WTC11 (cell line): ENCODE results near the gene OIT3. TPM values are rescaled to one million over a fixed set of nuclear protein-coding genes. Genes with fewer than 3 reads are reported as not detected.

Experiments
- ATAC-seq: fragments of 200-7000 bp; cut with Tn5 transposase; 2 replicates; pipeline ENCODE4 v1.10.0; 2021; ENCODE audit warnings: mild to moderate bottlenecking, moderate library complexity
- CTCF ChIA-PET: fragments of 300-600 bp; sonication (Branson Sonifier 250); formaldehyde crosslinking; loops from one replicate; lab custom pipeline; 2021; ENCODE audit warnings: antibody characterized with exemption; lab: Charles Lee
- POLR2A ChIA-PET: fragments of 350-600 bp; sonication (Branson Sonifier 250); formaldehyde crosslinking; loops from one replicate; lab custom pipeline; 2021; ENCODE audit warnings: antibody characterized with exemption; lab: Charles Lee
- DNase-seq: peaks from one replicate; pipeline ENCODE4 v3.0.0; 2021; ENCODE audit warnings: low spot score
- H3K27ac Mint-ChIP-seq: 2 replicates; pipeline ENCODE4 v1.8.0; 2021; ENCODE audit warnings: mixed read lengths
- H3K27me3 Mint-ChIP-seq: 2 replicates; pipeline ENCODE4 v1.8.0; 2021; ENCODE audit warnings: low read depth, mild to moderate bottlenecking, moderate library complexity, mixed read lengths
- H3K36me3 Mint-ChIP-seq: 2 replicates; pipeline ENCODE4 v1.8.0; 2021; ENCODE audit warnings: mixed read lengths
- H3K4me1 Mint-ChIP-seq: 2 replicates; pipeline ENCODE4 v1.8.0; 2022; ENCODE audit warnings: mixed read lengths
- H3K4me3 Mint-ChIP-seq: 2 replicates; pipeline ENCODE4 v1.8.0; 2021; ENCODE audit warnings: mild to moderate bottlenecking, moderate library complexity, mixed read lengths
- H3K9me3 Mint-ChIP-seq: 2 replicates; pipeline ENCODE4 v1.8.0; 2021; ENCODE audit warnings: mixed read lengths
- AR ChIP-seq: fragments of 250-450 bp; sonication (Bioruptor Pico); IDR thresholded peaks from 2 replicates; pipeline ENCODE4 v1.9.0; 2021; ENCODE audit warnings: mild to moderate bottlenecking
- ATF3 ChIP-seq: sonication (generic); formaldehyde crosslinking; conservative IDR thresholded peaks from 2 replicates; pipeline ENCODE4 v1.8.1; 2022; ENCODE audit warnings: mild to moderate bottlenecking, missing genetic modification reagents
- E2F4 ChIP-seq: sonication (generic); formaldehyde crosslinking; IDR thresholded peaks from 2 replicates; pipeline ENCODE4 v1.8.1; 2022; ENCODE audit warnings: low read depth, mild to moderate bottlenecking, moderate library complexity, missing genetic modification reagents, borderline replicate concordance
- FOXP1 ChIP-seq: sonication (generic); formaldehyde crosslinking; IDR thresholded peaks from 2 replicates; pipeline ENCODE4 v1.8.0; 2022; ENCODE audit warnings: missing genetic modification reagents, mild to moderate bottlenecking, moderate library complexity, borderline replicate concordance
- FOXP4 ChIP-seq: sonication (generic); formaldehyde crosslinking; IDR thresholded peaks from 2 replicates; pipeline ENCODE4 v1.8.0; 2022; ENCODE audit warnings: mild to moderate bottlenecking, missing genetic modification reagents
- GABPB1 ChIP-seq: sonication (generic); formaldehyde crosslinking; IDR thresholded peaks from 2 replicates; pipeline ENCODE4 v1.8.1; 2023; ENCODE audit warnings: mild to moderate bottlenecking, missing genetic modification reagents
- GRHL2 ChIP-seq: fragments of 250-450 bp; sonication (Bioruptor Pico); IDR thresholded peaks from 2 replicates; pipeline ENCODE4 v1.8.0; 2022; ENCODE audit warnings: mild to moderate bottlenecking, moderate library complexity; ENCODE audit not compliant: insufficient replicate concordance, severe bottlenecking
- KAT7 ChIP-seq: sonication (generic); formaldehyde crosslinking; IDR thresholded peaks from 2 replicates; pipeline ENCODE4 v1.8.1; 2023; ENCODE audit warnings: missing genetic modification reagents, mild to moderate bottlenecking, borderline replicate concordance
- MAX ChIP-seq: sonication (generic); formaldehyde crosslinking; IDR thresholded peaks from 2 replicates; pipeline ENCODE4 v1.8.0; 2022; ENCODE audit warnings: mild to moderate bottlenecking, missing genetic modification reagents
- MLX ChIP-seq: sonication (generic); formaldehyde crosslinking; IDR thresholded peaks from 2 replicates; pipeline ENCODE4 v1.8.1; 2023; ENCODE audit warnings: mild to moderate bottlenecking, missing genetic modification reagents, moderate library complexity
- NFE2L1 ChIP-seq: sonication (generic); formaldehyde crosslinking; IDR thresholded peaks from 2 replicates; pipeline ENCODE4 v1.8.1; 2023; ENCODE audit warnings: missing genetic modification reagents
- NR1H2 ChIP-seq: sonication (generic); formaldehyde crosslinking; IDR thresholded peaks from 2 replicates; pipeline ENCODE4 v1.9.0; 2021; ENCODE audit warnings: mild to moderate bottlenecking, moderate library complexity, missing genetic modification reagents
- PRRX2 ChIP-seq: fragments of 250-450 bp; sonication (Bioruptor Pico); IDR thresholded peaks from 2 replicates; pipeline ENCODE4 v1.8.0; 2021; ENCODE audit warnings: mild to moderate bottlenecking
- RELA ChIP-seq: sonication (generic); formaldehyde crosslinking; IDR thresholded peaks from 2 replicates; pipeline ENCODE4 v1.8.1; 2022; ENCODE audit warnings: missing genetic modification reagents, mild to moderate bottlenecking, borderline replicate concordance
- SOX15 ChIP-seq: fragments of 250-450 bp; sonication (Bioruptor Pico); IDR thresholded peaks from 2 replicates; pipeline ENCODE4 v1.9.0; 2021; ENCODE audit warnings: mild to moderate bottlenecking
- STAT6 ChIP-seq: sonication (generic); formaldehyde crosslinking; conservative IDR thresholded peaks from 2 replicates; pipeline ENCODE4 v1.8.1; 2023; ENCODE audit warnings: mild to moderate bottlenecking, low read depth, missing genetic modification reagents, moderate library complexity
- TCF7 ChIP-seq: sonication (generic); formaldehyde crosslinking; IDR thresholded peaks from 2 replicates; pipeline ENCODE4 v1.8.0; 2022; ENCODE audit warnings: mild to moderate bottlenecking, low read depth, missing genetic modification reagents, moderate library complexity
- ZNF121 ChIP-seq: sonication (generic); formaldehyde crosslinking; IDR thresholded peaks from 2 replicates; pipeline ENCODE4 v1.8.0; 2023; ENCODE audit warnings: missing genetic modification reagents
- ZNF281 ChIP-seq: sonication (generic); formaldehyde crosslinking; IDR thresholded peaks from 2 replicates; pipeline ENCODE4 v1.8.0; 2023; ENCODE audit warnings: mild to moderate bottlenecking, missing genetic modification reagents
- total RNA-seq: library from RNA; stranded (reverse); gene quantifications from 3 replicates; pipeline ENCODE4 v1.2.3, GENCODE V29; 2021

OIT3 gene
- total RNA-seq, 1 experiment from 2014 or later, result not detected

- TF ChIP-seq STAT6 (CRISPR knock-in tag), result no peak
- TF ChIP-seq MAX (CRISPR knock-in tag), result peak; percentile 27; the same call in 1 of the 2 replicates
These were observed 6.5 kb upstream of the OIT3 start (continued) for GRCh38 chr10:72887043-72887442.

- Mint-ChIP-seq H3K36me3 (peaks cover 33% of the 10 kb centered on the region), H3K27me3 (no peaks in the 10 kb centered on the region), H3K4me1 (peaks cover 39% of the 10 kb centered on the region), H3K4me3 (no peak overlapping the region)
- CTCF ChIA-PET, result no interaction called here
- ATAC-seq, result no peak
- TF ChIP-seq PRRX2 (no peak), TCF7 (no peak), ZNF281 (CRISPR knock-in tag) (no peak)
- TF ChIP-seq, all 79 proteins: peak for 0
- POLR2A ChIA-PET, result no interaction called here
- Mint-ChIP-seq H3K27ac (peak overlapping the region; percentile 83; the same call in 1 of the 2 replicates), H3K9me3 (peaks cover 17% of the 10 kb centered on the region)
- DNase-seq, result no peak
These were observed 5.3 kb upstream of the OIT3 start for GRCh38 chr10:72888151-72888638.

GRCh38 chr10:72889391-72889831 is 4.1 kb upstream of the OIT3 start:
- no peak for ATAC-seq
- Mint-ChIP-seq H3K36me3 (peaks cover 24% of the 10 kb centered on the region), H3K4me1 (peaks cover 39% of the 10 kb centered on the region), H3K27me3 (no peaks in the 10 kb centered on the region), H3K9me3 (peaks cover 16% of the 10 kb centered on the region; the same call in 1 of the 2 replicates), H3K4me3 (no peak overlapping the region), H3K27ac (no peak overlapping the region)
- no peak for DNase-seq
- ChIA-PET POLR2A (no interaction called here), CTCF (no interaction called here)
- TF ChIP-seq ZNF121 (CRISPR knock-in tag) (no peak), NR1H2 (CRISPR knock-in tag) (no peak), GABPB1 (CRISPR knock-in tag) (no peak), SOX15 (no peak), KAT7 (no peak), MLX (CRISPR knock-in tag) (no peak), FOXP1 (no peak), GRHL2 (no peak), FOXP4 (CRISPR knock-in tag) (no peak), E2F4 (CRISPR knock-in tag) (no peak), NFE2L1 (no peak), ATF3 (CRISPR knock-in tag) (no peak), AR (CRISPR knock-in tag) (no peak), MAX (CRISPR knock-in tag) (no peak), RELA (CRISPR knock-in tag) (no peak)
